ENCODE results near the gene ZCCHC24.

ZCCHC24 gene

DNA sequence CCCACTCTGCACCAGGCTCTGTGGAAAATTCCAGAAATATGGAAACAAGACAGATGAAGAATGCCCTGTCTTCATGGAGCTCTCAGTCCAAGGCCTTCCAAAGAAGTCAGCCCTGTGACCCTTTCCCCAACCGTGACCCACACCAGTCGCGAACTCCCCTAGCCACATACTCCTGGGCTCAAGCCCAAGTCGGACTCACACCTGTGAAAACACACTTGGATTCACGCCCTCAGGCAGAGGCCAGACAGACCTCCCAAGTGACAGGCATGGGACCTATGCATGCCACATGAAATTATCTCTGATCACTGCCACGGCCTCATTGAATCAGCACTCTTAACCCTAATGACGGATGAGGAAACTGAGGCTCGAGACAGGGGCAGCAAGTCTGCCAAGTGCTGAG, 42.5 kb downstream of the ZCCHC24 start:
- Histone ChIP-seq H3K4me1 (ENCODE audit: control insufficient read depth, insufficient read depth, low read length, unreplicated experiment) (peaks cover 74% of the 10 kb centered on the region), H3K27ac (ENCODE audit: low read depth, low read length) (no peak overlapping the region), H3K27me3 (ENCODE audit: insufficient read depth, low read length) (no peaks in the 10 kb centered on the region), H2AFZ (ENCODE audit: low read length, unreplicated experiment) (no peak overlapping the region), H3K79me2 (ENCODE audit: control insufficient read depth, insufficient read depth, low read length, unreplicated experiment) (peaks cover 6% of the 10 kb centered on the region), H3K4me3 (ENCODE audit: low read depth, low read length) (no peak overlapping the region), H3K36me3 (ENCODE audit: insufficient read depth, low read length) (no peaks in the 10 kb centered on the region)

GRCh38 chr10:79402625-79402946, 42.8 kb downstream of the ZCCHC24 start:
- peaks cover 72% of the 10 kb centered on the region for H3K4me1 ChIP-seq (ENCODE audit: control insufficient read depth, insufficient read depth, low read length, unreplicated experiment)
- peaks cover 6% of the 10 kb centered on the region for H3K79me2 ChIP-seq (ENCODE audit: control insufficient read depth, insufficient read depth, low read length, unreplicated experiment)
- H3K27me3 ChIP-seq (ENCODE audit: insufficient read depth, low read length): no peaks in the 10 kb centered on the region
- no peak overlapping the region for H3K27ac ChIP-seq (ENCODE audit: low read depth, low read length)
- H2AFZ ChIP-seq (ENCODE audit: low read length, unreplicated experiment): no peak overlapping the region
- no peak overlapping the region for H3K4me3 ChIP-seq (ENCODE audit: low read depth, low read length)
- H3K36me3 ChIP-seq (ENCODE audit: insufficient read depth, low read length): no peaks in the 10 kb centered on the region

GRCh38 chr10:79401015-79401921, 44.2 kb downstream of the ZCCHC24 start:
- peaks cover 6% of the 10 kb centered on the region for H3K79me2 ChIP-seq (ENCODE audit: control insufficient read depth, insufficient read depth, low read length, unreplicated experiment)
- H3K36me3 ChIP-seq (ENCODE audit: insufficient read depth, low read length): no peaks in the 10 kb centered on the region
- H3K4me3 ChIP-seq (ENCODE audit: low read depth, low read length): no peak overlapping the region
- no peaks in the 10 kb centered on the region for H3K27me3 ChIP-seq (ENCODE audit: insufficient read depth, low read length)
- peaks cover 74% of the 10 kb centered on the region for H3K4me1 ChIP-seq (ENCODE audit: control insufficient read depth, insufficient read depth, low read length, unreplicated experiment)
- no peak overlapping the region for H2AFZ ChIP-seq (ENCODE audit: low read length, unreplicated experiment)
- 0 out of 2 replicates have a peak overlapping the region, but pooled peaks have one; percentile 13 for H3K27ac ChIP-seq (ENCODE audit: low read depth, low read length)

GRCh38 chr10:79400146-79401004, 45.0 kb downstream of the ZCCHC24 start:
- no peak overlapping the region for H2AFZ ChIP-seq (ENCODE audit: low read length, unreplicated experiment)
- H3K27me3 ChIP-seq (ENCODE audit: insufficient read depth, low read length): no peaks in the 10 kb centered on the region
- H3K36me3 ChIP-seq (ENCODE audit: insufficient read depth, low read length): no peaks in the 10 kb centered on the region
- H3K27ac ChIP-seq (ENCODE audit: low read depth, low read length): peak overlapping the region; percentile 91
- H3K79me2 ChIP-seq (ENCODE audit: control insufficient read depth, insufficient read depth, low read length, unreplicated experiment): peaks cover 6% of the 10 kb centered on the region
- peaks cover 65% of the 10 kb centered on the region for H3K4me1 ChIP-seq (ENCODE audit: control insufficient read depth, insufficient read depth, low read length, unreplicated experiment)
- peak overlapping the region; percentile 34 for H3K4me3 ChIP-seq (ENCODE audit: low read depth, low read length)

DNA sequence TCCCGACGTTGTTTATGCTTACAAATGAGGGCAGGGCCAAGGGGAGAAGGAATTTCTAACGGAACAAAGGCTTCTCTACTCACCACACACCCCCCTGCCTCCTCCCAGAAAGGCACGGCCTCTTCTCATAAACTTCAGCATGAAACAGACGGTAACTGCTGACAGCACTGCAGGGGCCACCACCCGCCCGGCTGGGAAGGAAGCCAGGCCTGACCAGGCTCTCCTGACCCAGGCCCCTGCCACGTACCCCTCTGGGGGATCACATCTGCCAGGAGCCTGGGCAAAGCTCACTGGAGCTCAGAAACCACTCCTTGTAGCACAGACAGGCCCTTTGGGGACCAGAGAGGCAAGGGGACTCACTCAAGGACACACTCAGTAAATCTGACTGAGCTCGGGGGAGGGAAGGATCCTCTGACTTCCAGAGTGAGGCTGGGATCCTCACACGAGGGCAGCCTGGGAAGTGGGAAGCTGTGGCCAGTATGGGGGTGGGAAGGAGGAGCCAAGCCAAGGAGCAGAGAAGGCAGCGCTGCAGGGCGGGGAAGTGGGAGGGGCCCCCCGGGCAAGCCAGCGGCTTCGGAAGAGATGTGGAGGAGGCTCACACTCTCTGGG, 46.1 kb downstream of the ZCCHC24 start:
- H2AFZ ChIP-seq (ENCODE audit: low read length, unreplicated experiment): peak overlapping the region; percentile 26
- peak overlapping the region; percentile 34; the same call in 1 of the 2 replicates for H3K4me3 ChIP-seq (ENCODE audit: low read depth, low read length)
- H3K27me3 ChIP-seq (ENCODE audit: insufficient read depth, low read length): no peaks in the 10 kb centered on the region
- peak overlapping the region; percentile 91 for H3K27ac ChIP-seq (ENCODE audit: low read depth, low read length)
- H3K4me1 ChIP-seq (ENCODE audit: control insufficient read depth, insufficient read depth, low read length, unreplicated experiment): peaks cover 56% of the 10 kb centered on the region
- H3K36me3 ChIP-seq (ENCODE audit: insufficient read depth, low read length): no peaks in the 10 kb centered on the region
- H3K79me2 ChIP-seq (ENCODE audit: control insufficient read depth, insufficient read depth, low read length, unreplicated experiment): peaks cover 6% of the 10 kb centered on the region

- H3K4me3 ChIP-seq (ENCODE audit: low read depth, low read length): 0 out of 2 replicates have a peak overlapping the region, but pooled peaks have one; percentile 21
- peaks cover 6% of the 10 kb centered on the region for H3K79me2 ChIP-seq (ENCODE audit: control insufficient read depth, insufficient read depth, low read length, unreplicated experiment)
- peaks cover 49% of the 10 kb centered on the region for H3K4me1 ChIP-seq (ENCODE audit: control insufficient read depth, insufficient read depth, low read length, unreplicated experiment)
- H3K27ac ChIP-seq (ENCODE audit: low read depth, low read length): peak overlapping the region; percentile 91
- no peak overlapping the region for H2AFZ ChIP-seq (ENCODE audit: low read length, unreplicated experiment)
- no peaks in the 10 kb centered on the region for H3K27me3 ChIP-seq (ENCODE audit: insufficient read depth, low read length)
- H3K36me3 ChIP-seq (ENCODE audit: insufficient read depth, low read length): no peaks in the 10 kb centered on the region
Observed at GRCh38 chr10:79398642-79399041, 46.8 kb downstream of the ZCCHC24 start.

GRCh38 chr10:79397575-79398303, 47.7 kb downstream of the ZCCHC24 start:
- no peak overlapping the region for H3K4me3 ChIP-seq (ENCODE audit: low read depth, low read length)
- H3K4me1 ChIP-seq (ENCODE audit: control insufficient read depth, insufficient read depth, low read length, unreplicated experiment): peaks cover 45% of the 10 kb centered on the region
- no peaks in the 10 kb centered on the region for H3K36me3 ChIP-seq (ENCODE audit: insufficient read depth, low read length)
- H3K79me2 ChIP-seq (ENCODE audit: control insufficient read depth, insufficient read depth, low read length, unreplicated experiment): peaks cover 6% of the 10 kb centered on the region
- no peaks in the 10 kb centered on the region for H3K27me3 ChIP-seq (ENCODE audit: insufficient read depth, low read length)
- H3K27ac ChIP-seq (ENCODE audit: low read depth, low read length): no peak overlapping the region
- no peak overlapping the region for H2AFZ ChIP-seq (ENCODE audit: low read length, unreplicated experiment)

- Histone ChIP-seq H3K4me3 (ENCODE audit: low read depth, low read length) (no peak overlapping the region), H2AFZ (ENCODE audit: low read length, unreplicated experiment) (no peak overlapping the region), H3K79me2 (ENCODE audit: control insufficient read depth, insufficient read depth, low read length, unreplicated experiment) (peaks cover 6% of the 10 kb centered on the region), H3K36me3 (ENCODE audit: insufficient read depth, low read length) (no peaks in the 10 kb centered on the region), H3K4me1 (ENCODE audit: control insufficient read depth, insufficient read depth, low read length, unreplicated experiment) (peaks cover 45% of the 10 kb centered on the region), H3K27ac (ENCODE audit: low read depth, low read length) (no peak overlapping the region), H3K27me3 (ENCODE audit: insufficient read depth, low read length) (no peaks in the 10 kb centered on the region)
Observed at GRCh38 chr10:79397051-79397450, 48.4 kb downstream of the ZCCHC24 start.

DNA sequence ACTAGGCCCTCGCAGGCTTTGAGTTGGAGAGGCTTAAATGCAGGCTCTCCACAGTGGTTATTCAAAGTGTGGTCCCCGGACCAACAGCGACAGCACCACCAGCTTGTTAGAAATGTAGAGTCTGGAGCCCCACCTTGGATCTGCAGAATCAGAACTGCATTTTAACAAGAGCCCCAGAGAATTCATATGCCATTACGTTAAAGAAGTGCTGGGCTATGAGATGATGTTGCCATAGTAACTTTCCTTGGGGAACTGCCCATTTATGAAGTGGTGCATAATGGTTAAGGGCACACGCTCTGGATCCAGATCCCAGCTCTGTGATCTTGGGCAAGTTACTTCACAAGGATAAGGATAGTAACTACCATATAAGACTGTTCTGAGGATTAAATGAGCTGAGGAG, 48.9 kb downstream of the ZCCHC24 start:
- Histone ChIP-seq H3K4me3 (ENCODE audit: low read depth, low read length) (no peak overlapping the region), H2AFZ (ENCODE audit: low read length, unreplicated experiment) (no peak overlapping the region), H3K36me3 (ENCODE audit: insufficient read depth, low read length) (no peaks in the 10 kb centered on the region), H3K79me2 (ENCODE audit: control insufficient read depth, insufficient read depth, low read length, unreplicated experiment) (peaks cover 6% of the 10 kb centered on the region), H3K27ac (ENCODE audit: low read depth, low read length) (no peak overlapping the region), H3K4me1 (ENCODE audit: control insufficient read depth, insufficient read depth, low read length, unreplicated experiment) (peaks cover 40% of the 10 kb centered on the region), H3K27me3 (ENCODE audit: insufficient read depth, low read length) (no peaks in the 10 kb centered on the region)

GRCh38 chr10:79394664-79395063, 50.8 kb downstream of the ZCCHC24 start:
- Histone ChIP-seq H2AFZ (ENCODE audit: low read length, unreplicated experiment) (no peak overlapping the region), H3K36me3 (ENCODE audit: insufficient read depth, low read length) (0 out of 2 replicates have a peak, but pooled peaks cover 4% of the 10 kb centered on the region), H3K27ac (ENCODE audit: low read depth, low read length) (no peak overlapping the region), H3K4me3 (ENCODE audit: low read depth, low read length) (no peak overlapping the region), H3K4me1 (ENCODE audit: control insufficient read depth, insufficient read depth, low read length, unreplicated experiment) (peaks cover 21% of the 10 kb centered on the region), H3K27me3 (ENCODE audit: insufficient read depth, low read length) (no peaks in the 10 kb centered on the region), H3K79me2 (ENCODE audit: control insufficient read depth, insufficient read depth, low read length, unreplicated experiment) (peaks cover 6% of the 10 kb centered on the region)
